Measurements from ENCODE around the gene BICRA.

Gene BICRA

DNA sequence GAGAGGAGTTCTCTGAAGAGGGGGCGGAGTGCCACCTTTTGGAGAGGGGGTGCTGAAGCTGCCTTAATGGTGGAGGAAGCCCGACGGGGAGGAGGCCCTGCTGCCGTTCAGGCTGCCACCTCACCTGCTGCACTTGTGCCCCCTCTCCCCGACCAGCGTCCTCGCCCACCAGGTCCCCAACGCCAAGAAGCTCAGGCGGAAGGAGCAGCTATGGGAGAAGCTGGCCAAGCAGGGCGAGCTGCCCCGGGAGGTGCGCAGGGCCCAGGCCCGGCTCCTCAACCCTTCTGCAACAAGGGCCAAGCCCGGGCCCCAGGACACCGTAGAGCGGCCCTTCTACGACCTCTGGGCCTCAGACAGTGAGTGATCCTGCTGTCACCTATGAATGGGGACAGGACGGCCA lies 141.8 kb downstream of the BICRA start:
- in situ Hi-C loops (cut with HindIII; ENCODE audit: low sequenced_read_pairs) = no loop called here
- TF ChIP-seq, protein P1, sequence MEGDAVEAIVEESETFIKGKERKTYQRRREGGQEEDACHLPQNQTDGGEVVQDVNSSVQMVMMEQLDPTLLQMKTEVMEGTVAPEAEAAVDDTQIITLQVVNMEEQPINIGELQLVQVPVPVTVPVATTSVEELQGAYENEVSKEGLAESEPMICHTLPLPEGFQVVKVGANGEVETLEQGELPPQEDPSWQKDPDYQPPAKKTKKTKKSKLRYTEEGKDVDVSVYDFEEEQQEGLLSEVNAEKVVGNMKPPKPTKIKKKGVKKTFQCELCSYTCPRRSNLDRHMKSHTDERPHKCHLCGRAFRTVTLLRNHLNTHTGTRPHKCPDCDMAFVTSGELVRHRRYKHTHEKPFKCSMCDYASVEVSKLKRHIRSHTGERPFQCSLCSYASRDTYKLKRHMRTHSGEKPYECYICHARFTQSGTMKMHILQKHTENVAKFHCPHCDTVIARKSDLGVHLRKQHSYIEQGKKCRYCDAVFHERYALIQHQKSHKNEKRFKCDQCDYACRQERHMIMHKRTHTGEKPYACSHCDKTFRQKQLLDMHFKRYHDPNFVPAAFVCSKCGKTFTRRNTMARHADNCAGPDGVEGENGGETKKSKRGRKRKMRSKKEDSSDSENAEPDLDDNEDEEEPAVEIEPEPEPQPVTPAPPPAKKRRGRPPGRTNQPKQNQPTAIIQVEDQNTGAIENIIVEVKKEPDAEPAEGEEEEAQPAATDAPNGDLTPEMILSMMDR (IDR thresholded peaks at IDR 0.05; ENCODE audit: low read depth, low read length) = no peak
- H3K4me3 ChIP-seq (ENCODE audit: low read depth, low read length) = no peak overlapping the region
- DNase-seq (ENCODE audit: low read depth, low spot score) = no peak

DNA sequence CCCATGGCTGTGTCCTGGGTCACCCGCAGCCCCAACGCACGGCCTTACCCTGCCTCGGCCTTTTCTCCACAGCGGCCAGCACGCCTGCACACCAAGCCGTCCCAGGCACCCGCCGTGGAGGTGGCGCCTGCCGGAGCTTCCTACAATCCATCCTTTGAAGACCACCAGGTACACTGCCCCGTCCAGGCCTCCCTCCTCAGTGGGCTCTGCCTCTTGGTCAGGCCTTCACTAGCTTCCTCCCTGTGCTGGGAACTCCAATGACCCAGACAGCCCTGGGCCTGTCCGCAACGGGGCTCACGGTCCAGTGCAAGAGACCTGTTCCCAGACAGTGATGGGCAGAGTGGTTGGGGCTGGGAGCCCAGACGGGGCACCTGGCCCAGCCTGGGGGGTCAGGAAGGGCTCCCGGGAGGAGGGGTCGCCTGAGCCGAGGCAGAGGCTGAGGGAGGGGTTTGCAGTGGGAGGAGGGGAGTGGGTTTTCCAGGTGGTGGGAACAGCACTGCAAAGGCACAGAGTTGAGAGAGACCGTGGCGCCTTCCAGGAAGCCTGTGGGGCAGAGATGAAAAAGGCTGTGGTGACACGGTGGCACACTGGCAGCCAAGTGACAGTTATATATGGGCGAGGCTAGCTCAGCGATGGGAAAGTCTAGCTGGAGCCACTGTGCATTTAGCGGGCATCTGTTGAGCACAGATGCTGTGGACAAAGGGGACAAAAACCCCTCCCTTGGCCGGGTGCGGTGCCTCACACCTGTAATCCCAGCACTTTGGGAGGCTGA lies 143.7 kb downstream of the BICRA start:
- in situ Hi-C loops (cut with HindIII; ENCODE audit: low sequenced_read_pairs) = no loop called here
- DNase-seq (ENCODE audit: low read depth, low spot score) = no peak
- no peak overlapping the region for H3K4me3 ChIP-seq (ENCODE audit: low read depth, low read length)
- TF ChIP-seq, protein P1 (IDR thresholded peaks at IDR 0.05; ENCODE audit: low read depth, low read length) = no peak

Measured in astrocyte of the spinal cord (primary cell).